AG04450 (cell line): ENCODE measurements around the gene DROSHA. TPM values are rescaled to one million over a fixed set of nuclear protein-coding genes. Genes with fewer than 3 reads are reported as not detected.

Experiments used
- CTCF ChIA-PET: fragments of 300-600, 350-600 bp; formaldehyde crosslinking; extraction: SDS; loops from one replicate; lab custom pipeline; 2022; ENCODE audit warnings: antibody characterized with exemption, inconsistent platforms; lab: Charles Lee
- POLR2A ChIA-PET: fragments of 350-600 bp; formaldehyde crosslinking; extraction: SDS; loops from one replicate; lab custom pipeline; 2021; ENCODE audit warnings: antibody characterized with exemption, inconsistent platforms; lab: Yijun Ruan, JAX
- DNase-seq: peaks from one replicate; pipeline ENCODE4 v3.0.0-alpha.2; 2011; ENCODE audit warnings: low read depth, low spot score
- H3K27ac ChIP-seq: one replicate; pipeline ENCODE4 v1.5.1; 2012; ENCODE audit warnings: low read depth, low read length, control low read depth
- H3K27me3 ChIP-seq: one replicate; pipeline ENCODE4 v1.6.0; 2012; ENCODE audit warnings: low read length; ENCODE audit not compliant: control insufficient read depth, insufficient read depth
- H3K4me3 ChIP-seq: 2 replicates; pipeline ENCODE4 v1.5.1; 2011; ENCODE audit warnings: mild to moderate bottlenecking, low read depth, low read length, control low read depth
- H3K9me3 ChIP-seq: 2 replicates; pipeline ENCODE4 v1.5.1; 2012; ENCODE audit warnings: low read length; ENCODE audit not compliant: control insufficient read depth, insufficient read depth
- polyA plus RNA-seq: library from polyadenylated mRNA; depleted of rRNA; stranded (reverse); fragments of >200 nt; gene quantifications from 2 replicates; pipeline ENCODE4 v1.2.3, GENCODE V29; 2011
- TF ChIP-seq, protein P1 (sequence below): IDR thresholded peaks from 2 replicates; pipeline ENCODE4 v1.5.1; 2011; ENCODE audit warnings: low read depth, low read length, control low read depth, inconsistent platforms

Gene DROSHA
- polyA plus RNA-seq, 1 experiment: 65.0 TPM

DNA sequence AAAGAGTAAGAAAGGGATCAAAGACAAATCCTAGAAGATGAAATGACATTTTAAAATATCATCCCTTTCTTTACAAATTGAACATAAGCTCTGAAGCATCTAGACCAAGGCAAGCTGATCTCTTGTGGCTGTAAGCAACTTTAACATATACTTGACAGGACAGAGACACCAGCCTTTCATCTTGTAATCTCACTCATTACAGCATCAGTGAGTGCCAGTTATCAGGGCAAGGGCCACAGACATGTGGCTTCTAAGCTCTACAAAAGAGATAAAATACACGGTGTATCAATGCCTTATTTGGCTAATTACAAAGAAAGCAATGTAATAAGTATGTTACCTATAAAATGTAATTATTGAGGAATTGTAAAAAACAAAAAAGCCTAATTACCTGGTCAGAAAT is 95.0 kb downstream of the DROSHA start:
- ChIA-PET CTCF (no interaction called here), POLR2A (no interaction called here)
- DNase-seq: no peak

DNA sequence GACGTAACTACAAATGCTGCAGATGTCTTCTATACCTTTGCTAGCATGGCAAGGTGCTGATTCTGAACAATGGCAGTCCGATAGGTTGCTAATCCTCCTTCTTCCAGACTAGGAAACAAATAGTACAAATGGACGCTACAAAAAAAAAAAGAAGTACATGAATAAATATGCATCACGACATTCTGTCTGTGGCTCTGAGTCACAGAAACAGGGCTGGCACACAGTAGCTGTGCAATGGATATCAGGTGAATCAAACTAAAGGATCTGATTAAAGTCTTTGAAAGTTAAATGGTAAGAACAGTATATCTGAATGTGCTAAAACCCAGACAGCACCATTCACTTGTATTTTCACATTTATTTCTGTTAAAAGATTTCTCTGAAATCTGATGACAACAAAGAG is 96.2 kb downstream of the DROSHA start:
- Histone ChIP-seq H3K4me3 (no peak overlapping the region), H3K27ac (no peak overlapping the region), H3K9me3 (no peaks in the 10 kb centered on the region), H3K27me3 (no peaks in the 10 kb centered on the region)
- DNase-seq: no peak
- TF ChIP-seq, protein P1, sequence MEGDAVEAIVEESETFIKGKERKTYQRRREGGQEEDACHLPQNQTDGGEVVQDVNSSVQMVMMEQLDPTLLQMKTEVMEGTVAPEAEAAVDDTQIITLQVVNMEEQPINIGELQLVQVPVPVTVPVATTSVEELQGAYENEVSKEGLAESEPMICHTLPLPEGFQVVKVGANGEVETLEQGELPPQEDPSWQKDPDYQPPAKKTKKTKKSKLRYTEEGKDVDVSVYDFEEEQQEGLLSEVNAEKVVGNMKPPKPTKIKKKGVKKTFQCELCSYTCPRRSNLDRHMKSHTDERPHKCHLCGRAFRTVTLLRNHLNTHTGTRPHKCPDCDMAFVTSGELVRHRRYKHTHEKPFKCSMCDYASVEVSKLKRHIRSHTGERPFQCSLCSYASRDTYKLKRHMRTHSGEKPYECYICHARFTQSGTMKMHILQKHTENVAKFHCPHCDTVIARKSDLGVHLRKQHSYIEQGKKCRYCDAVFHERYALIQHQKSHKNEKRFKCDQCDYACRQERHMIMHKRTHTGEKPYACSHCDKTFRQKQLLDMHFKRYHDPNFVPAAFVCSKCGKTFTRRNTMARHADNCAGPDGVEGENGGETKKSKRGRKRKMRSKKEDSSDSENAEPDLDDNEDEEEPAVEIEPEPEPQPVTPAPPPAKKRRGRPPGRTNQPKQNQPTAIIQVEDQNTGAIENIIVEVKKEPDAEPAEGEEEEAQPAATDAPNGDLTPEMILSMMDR: no peak
- ChIA-PET CTCF (no interaction called here), POLR2A (no interaction called here)

More for the DNA sequence above, 95.0 kb downstream of the DROSHA start:
- Histone ChIP-seq H3K4me3 (no peak overlapping the region), H3K27ac (no peak overlapping the region), H3K27me3 (no peaks in the 10 kb centered on the region), H3K9me3 (no peaks in the 10 kb centered on the region)
- TF ChIP-seq, protein P1: no peak

DNA sequence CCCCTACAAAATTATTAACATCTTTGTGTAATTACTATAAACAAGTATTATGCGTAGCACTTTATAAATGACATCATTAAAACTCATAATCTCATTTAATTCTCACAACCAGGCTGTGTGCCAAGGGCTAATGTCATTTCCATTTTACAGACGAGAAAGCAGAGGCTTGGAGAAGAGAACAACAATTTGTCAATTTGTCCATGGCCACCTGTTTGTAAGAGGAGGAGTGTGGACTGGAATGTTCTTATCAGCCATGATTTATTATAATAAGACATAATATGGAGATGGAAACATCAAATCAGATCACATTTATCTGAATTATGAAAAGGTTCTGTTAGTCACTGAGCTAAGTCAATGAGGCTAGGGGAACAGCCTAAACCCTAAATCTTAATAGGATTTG is 97.0 kb downstream of the DROSHA start:
- H3K27ac ChIP-seq: no peak overlapping the region
- no peak for DNase-seq
- H3K4me3 ChIP-seq: no peak overlapping the region
- H3K9me3 ChIP-seq: no peaks in the 10 kb centered on the region
- H3K27me3 ChIP-seq: no peaks in the 10 kb centered on the region
- ChIA-PET CTCF (no interaction called here), POLR2A (no interaction called here)
- TF ChIP-seq, protein P1: no peak

DNA sequence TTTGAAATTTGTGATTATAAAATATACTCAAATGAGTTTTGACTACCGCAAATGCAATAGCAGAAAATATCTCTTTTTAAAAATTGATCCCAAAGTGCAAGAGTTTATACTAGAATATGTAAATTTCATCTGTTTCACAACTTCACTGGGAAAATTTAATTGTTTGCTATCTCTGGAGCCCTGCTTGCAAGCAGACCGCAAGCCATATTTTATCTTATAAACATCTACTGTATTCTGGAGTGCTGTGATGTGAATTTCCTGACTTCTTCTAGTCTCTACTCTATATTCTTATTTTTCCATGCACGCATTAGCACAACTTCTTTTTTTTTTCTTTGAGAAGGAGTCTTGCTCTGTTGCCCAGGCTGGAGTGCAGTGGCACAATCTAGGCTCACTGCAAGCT is 98.7 kb downstream of the DROSHA start:
- no peaks in the 10 kb centered on the region for H3K9me3 ChIP-seq
- TF ChIP-seq, protein P1: no peak
- H3K4me3 ChIP-seq: no peak overlapping the region
- no peaks in the 10 kb centered on the region for H3K27me3 ChIP-seq
- CTCF ChIA-PET: no interaction called here
- POLR2A ChIA-PET: no interaction called here
- no peak for DNase-seq
- no peak overlapping the region for H3K27ac ChIP-seq

DNA sequence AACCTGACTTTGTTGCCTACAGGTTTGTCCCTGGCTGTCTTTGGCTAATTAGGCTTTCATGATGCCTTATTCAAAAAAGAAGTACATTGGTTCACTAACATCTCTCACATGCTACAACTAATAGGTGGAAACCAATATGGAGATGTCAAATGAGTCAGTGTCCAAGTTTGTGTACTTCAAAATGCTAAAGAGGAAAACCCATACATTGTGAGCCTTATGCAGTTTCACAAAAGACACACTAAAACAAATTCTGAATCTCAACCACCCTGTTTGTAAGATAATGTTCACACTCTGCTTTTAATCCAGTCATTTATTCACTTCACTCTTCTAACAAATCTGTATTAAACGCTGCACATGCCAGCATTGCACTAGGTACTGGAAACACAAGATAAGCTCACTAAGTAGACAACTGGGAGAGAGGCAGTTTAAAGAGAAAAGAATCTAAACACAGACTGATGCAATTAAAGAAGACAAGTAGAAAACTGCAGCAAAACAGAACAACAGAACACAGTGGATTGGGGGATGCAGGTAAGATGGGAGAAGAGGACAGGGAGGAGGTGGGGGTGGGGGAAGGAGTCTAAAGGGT is 104.1 kb downstream of the DROSHA start:
- POLR2A ChIA-PET: no interaction called here
- Histone ChIP-seq H3K4me3 (no peak overlapping the region), H3K27me3 (no peaks in the 10 kb centered on the region), H3K9me3 (no peaks in the 10 kb centered on the region), H3K27ac (no peak overlapping the region)
- TF ChIP-seq, protein P1: no peak
- CTCF ChIA-PET: no interaction called here
- DNase-seq: no peak
